Ishikawa (cell line): Measurements from ENCODE around the gene C1orf198.

Experiments used
- CEBPB ChIP-seq: IDR thresholded peaks from 2 replicates; pipeline ENCODE4 v1.6.1; 2012
- TAF1 ChIP-seq: IDR thresholded peaks from 2 replicates; pipeline ENCODE4 v1.6.1; 2012; ENCODE audit warnings: low read depth, mild to moderate bottlenecking
- ZBTB7A ChIP-seq: IDR thresholded peaks from 2 replicates; pipeline ENCODE4 v1.6.1; 2012; ENCODE audit warnings: low read depth
- TF ChIP-seq, protein P1 (sequence below): IDR thresholded peaks from 2 replicates; pipeline ENCODE4 v1.6.1; 2012

- TF ChIP-seq CEBPB (no peak), ZBTB7A (no peak), TAF1 (no peak)
- TF ChIP-seq, protein P1, sequence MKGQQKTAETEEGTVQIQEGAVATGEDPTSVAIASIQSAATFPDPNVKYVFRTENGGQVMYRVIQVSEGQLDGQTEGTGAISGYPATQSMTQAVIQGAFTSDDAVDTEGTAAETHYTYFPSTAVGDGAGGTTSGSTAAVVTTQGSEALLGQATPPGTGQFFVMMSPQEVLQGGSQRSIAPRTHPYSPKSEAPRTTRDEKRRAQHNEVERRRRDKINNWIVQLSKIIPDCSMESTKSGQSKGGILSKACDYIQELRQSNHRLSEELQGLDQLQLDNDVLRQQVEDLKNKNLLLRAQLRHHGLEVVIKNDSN: no peak
Observed at GRCh38 chr1:230794431-230794830, 73.9 kb downstream of the C1orf198 start.
